MV-4-11 (cell line): ENCODE results near the gene SLC25A45.
"Not testable (repeated sequence)": the region's sequence is repeated elsewhere in the genome, so short reads cannot be mapped to it uniquely, and the experiment has no call there.

Experiments used
- DNase-seq: peaks from one replicate; lab custom pipeline; 2025; lab: John Stamatoyannopoulos, UW

Gene SLC25A45

GRCh38 chr11:65420979-65421793, 38.7 kb upstream of the SLC25A45 start:
- DNase-seq = peak; percentile 90

DNA sequence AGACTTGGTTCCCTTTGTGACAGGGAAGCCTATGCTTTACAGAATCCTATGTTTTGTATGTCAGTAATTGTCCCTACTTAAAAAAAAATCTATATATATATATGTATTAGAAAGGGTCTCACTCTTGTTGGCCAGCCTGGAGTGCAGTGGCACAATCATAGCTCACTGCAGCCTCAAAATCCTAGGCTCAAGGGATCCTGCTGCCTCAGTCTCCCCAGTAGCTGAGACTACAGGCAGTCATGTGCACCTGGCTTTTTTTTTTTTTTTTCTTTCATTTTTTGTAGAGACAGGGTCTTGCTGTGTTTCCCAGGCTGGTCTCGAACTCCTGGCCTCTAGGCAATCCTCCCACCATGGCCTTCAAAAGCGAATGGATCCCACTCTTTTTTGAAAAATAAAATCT, 38.1 kb upstream of the SLC25A45 start:
- DNase-seq = no peak

GRCh38 chr11:65419772-65420481, 37.5 kb upstream of the SLC25A45 start:
- DNase-seq = peak; percentile 67

- DNase-seq = no peak
These were observed 37.0 kb upstream of the SLC25A45 start for GRCh38 chr11:65419460-65419771.

- DNase-seq = peak; percentile 98
These were observed 36.4 kb upstream of the SLC25A45 start for GRCh38 chr11:65418681-65419459.

DNA sequence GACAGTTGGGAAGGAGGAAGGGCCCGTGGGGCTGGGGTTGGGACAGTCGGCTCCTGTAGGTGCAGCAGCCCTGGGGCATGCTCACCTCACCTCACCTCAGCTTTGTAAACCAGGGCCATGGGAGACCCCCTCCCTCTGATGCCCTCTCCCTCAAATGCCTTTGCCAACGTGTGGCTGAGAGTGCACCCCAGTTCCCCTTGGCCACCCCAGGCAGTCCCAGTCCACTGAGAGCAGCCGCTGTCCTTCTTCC, 35.9 kb upstream of the SLC25A45 start:
- no peak for DNase-seq

DNA sequence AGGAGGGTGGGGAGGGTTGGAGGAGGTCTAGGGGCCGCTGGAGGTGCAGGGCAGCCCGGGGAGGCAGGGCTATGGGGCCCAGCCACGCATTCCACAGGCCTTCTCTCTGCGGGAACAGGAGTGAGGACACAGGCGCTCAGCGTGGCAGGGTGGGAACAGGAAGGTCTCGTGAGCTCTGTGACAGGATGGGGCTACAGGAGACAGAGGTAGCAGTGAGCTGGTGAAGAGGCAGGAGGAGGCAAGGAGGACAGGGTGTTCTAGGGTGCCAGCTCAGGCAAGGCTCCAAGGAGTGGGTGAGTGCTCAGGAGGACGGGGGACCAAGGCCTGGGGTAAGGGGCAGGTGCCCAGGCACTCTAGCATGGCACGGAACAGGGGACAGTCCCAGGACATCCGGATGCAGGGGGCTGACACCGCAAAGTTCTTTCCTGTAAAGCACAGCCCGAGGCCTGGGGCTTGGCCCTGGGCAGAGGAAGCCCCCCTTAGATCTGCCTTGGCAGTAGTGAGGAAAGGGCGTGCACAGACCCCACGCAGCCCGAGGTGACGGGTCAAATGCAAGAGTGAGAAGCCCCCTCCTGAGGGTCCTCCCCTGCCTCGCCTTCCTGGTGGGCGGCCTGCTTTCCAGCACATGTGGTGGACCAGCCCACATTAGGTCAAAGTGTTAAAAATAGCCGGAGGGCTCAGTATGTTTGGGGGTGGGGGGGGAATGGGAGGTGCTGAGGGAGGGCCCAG, 35.4 kb upstream of the SLC25A45 start:
- DNase-seq = no peak

DNA sequence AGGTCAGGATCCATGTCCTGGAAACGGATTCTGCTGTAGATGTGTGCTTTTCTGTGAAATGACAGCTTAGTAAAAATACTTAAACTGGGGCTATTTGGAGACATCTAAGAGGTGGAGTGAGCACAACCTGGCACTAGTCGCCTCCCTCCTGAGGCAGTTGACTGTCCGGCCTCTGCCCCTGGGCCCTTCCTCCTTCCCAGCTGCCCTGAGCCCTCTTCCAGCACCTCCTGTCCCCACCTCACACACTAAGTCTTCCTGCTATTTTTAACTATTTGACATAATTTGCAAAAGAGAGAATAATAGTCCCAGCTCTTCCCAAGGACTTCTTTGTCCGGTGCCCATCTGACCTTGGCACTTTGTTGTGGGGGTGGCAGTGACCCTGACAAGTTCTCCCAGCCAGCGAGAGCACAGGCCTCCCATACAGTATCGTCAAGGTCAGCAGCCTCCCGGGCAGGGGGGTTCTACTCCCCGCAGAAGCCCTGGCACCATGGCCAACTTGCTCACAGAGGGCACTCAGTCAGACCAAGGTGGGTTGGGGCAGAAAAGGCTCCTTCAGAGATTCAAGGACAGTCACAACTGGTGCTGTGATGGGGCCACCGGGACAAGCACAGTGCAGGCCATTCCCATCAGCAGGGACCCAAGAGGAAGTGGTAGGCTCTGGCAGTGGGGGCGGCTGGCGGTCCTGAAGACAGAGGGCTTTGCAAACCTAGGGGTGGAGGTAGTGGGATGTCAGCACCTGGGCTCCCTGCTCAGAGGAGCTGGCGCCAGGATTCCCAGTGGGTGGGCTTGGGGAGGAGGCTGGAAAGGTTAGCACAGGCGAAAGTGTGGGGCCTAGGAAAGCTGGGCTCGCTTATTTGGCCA, 34.6 kb upstream of the SLC25A45 start:
- DNase-seq = peak; percentile 13

- peak; percentile 66 for DNase-seq
These were observed 33.9 kb upstream of the SLC25A45 start for GRCh38 chr11:65416341-65416824.

GRCh38 chr11:65415499-65416340, 33.3 kb upstream of the SLC25A45 start:
- DNase-seq = no peak

DNA sequence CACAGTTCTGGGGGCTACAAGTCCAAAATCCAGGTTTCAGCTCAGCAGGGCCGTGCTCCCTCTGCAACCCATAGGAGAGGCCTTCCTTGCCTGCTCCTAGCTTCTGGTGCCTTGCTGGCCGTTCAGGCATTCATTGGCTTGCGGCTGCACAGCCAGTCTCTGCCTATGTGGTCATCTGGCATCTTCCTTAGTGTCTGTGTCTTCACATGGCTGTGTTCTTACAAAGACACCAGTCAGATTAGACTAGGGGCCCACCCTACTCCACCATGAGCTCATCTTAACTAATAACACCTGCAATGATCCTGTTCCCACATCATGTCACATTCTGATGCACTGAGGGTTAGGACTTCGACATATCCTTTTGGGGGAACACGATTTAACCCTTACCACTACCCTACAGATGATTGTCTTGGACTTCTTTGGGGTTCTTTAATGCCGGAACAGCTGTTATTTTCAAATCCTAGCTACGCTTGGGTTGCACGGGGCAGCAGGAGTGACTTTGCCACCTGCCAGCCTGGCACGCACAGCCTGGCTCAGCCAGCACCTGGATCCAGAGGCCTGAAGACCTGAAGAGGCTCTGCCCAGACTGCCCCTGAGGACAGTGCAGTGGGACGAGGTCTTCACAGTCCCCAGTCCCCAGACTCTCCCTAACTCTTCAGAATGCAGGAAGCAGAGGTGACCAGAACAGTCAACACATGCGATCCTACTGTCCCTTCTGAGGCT, 32.5 kb upstream of the SLC25A45 start:
- DNase-seq = no peak

GRCh38 chr11:65413077-65413664, 30.7 kb upstream of the SLC25A45 start:
- not testable (repeated sequence) for DNase-seq

DNA sequence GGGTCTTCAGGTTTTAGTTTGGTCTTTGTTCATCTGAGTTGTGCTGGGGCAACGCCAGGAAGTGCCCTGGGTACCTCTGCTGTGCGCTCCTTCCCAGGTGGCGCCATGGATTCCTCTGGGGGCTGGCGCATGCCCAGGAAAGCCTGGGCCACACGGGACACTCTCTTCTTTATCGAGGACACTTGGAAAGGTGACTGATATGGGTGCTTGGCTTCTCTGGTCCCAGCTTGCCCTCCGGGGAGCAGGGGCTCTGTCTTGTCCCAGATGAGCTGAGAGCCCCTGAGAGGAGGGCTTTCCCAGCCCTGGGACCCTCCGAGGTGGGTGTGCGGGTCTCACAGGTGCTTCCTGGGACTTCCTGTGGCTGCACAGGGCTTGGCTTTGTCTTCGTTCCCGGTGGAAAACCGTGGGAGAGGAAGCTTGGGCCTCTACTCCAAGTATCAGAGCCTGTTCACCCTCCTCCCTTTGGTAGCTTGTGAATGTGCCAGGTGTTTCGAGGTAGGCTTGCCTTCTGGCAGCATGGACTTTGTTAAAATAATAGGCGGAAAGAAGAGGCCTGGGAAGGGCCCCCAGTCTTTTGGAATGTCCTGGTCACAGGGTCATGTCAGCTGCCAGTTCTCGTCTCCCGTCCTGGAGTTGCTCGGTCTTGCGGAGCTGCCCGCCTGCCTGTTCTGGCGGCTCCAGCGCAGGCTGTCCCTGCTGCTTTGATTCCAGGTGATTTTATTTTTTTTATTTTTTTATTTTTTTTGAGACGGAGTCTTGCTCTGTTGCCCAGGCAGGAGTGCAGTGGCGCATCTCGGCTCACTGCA, 30.0 kb upstream of the SLC25A45 start:
- DNase-seq = no peak

GRCh38 chr11:65411681-65412070, 29.2 kb upstream of the SLC25A45 start:
- no peak for DNase-seq

GRCh38 chr11:65410936-65411680, 28.7 kb upstream of the SLC25A45 start:
- DNase-seq = no peak

DNA sequence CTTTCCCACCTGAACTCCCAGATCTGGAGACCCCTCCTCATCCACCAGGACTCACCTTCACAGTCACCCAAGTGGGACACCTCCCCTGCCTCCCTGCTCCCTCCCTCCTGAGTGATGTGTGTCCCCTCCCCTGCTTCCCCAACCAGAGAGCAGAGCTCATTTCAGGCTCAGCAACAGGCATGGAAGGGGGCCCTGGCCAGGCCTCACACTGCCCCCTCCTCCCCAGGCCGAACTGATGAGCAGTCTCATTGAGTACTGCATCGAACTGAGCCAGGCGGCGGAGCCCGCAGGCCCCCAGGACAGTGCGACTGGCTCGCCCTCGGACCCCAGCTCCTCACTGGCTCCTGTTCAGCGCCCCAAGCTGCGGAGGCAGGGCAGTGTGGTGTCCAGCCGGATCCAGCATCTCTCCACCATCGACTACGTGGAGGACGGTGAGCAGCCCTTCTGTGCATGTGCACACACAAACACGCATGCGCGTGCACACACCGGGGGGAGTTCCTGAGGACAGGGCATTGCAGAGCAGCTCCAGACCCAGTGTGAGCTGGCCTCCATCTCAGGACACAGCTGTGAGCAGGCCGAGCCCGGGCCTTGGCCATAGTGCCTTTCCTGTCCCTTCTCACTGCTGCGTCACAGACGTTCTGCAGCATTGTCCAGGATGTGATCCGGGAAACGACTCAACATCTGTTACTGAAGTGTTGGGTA, 22.3 kb upstream of the SLC25A45 start:
- DNase-seq = no peak

DNA sequence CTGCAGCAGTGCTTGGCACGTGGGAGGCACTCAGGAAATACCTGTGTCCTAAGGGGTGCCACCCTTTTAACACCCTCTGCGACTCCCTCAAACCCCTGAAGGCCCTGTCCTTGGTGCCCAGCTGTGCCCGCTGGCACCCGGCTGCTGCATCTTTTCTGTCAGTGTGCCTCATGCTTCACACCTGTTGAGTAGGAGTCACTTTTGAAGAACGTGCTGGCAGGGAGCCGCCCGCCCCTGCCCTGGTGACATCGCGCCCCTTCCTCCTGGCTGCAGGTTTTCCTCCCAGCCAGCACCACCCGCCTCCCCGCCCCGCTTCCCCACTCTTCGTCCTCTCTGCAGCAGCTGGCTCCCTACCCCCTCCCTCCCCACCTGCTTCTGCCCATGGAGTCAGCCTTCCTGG, 21.8 kb upstream of the SLC25A45 start:
- no peak for DNase-seq
